Measurements from ENCODE around the gene ABCC1.

Gene ABCC1

GRCh38 chr16:16031401-16031800 is 82.0 kb downstream of the ABCC1 start:
- TF ChIP-seq, protein P1, sequence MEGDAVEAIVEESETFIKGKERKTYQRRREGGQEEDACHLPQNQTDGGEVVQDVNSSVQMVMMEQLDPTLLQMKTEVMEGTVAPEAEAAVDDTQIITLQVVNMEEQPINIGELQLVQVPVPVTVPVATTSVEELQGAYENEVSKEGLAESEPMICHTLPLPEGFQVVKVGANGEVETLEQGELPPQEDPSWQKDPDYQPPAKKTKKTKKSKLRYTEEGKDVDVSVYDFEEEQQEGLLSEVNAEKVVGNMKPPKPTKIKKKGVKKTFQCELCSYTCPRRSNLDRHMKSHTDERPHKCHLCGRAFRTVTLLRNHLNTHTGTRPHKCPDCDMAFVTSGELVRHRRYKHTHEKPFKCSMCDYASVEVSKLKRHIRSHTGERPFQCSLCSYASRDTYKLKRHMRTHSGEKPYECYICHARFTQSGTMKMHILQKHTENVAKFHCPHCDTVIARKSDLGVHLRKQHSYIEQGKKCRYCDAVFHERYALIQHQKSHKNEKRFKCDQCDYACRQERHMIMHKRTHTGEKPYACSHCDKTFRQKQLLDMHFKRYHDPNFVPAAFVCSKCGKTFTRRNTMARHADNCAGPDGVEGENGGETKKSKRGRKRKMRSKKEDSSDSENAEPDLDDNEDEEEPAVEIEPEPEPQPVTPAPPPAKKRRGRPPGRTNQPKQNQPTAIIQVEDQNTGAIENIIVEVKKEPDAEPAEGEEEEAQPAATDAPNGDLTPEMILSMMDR (conservative IDR thresholded peaks at IDR 0.05; ENCODE audit: low read depth, low read length), result no peak
- H3K27me3 ChIP-seq (ENCODE audit: insufficient read depth, low read depth), result no peaks in the 10 kb centered on the region
- no peaks in the 10 kb centered on the region; the same call in 1 of the 2 replicates for H3K79me2 ChIP-seq (ENCODE audit: insufficient read depth, low read depth)
- peaks cover 16% of the 10 kb centered on the region for H3K4me1 ChIP-seq (ENCODE audit: low read depth, poor library complexity, severe bottlenecking)
- H3K36me3 ChIP-seq (ENCODE audit: insufficient read depth), result peaks cover 6% of the 10 kb centered on the region; the same call in 1 of the 2 replicates
- no peaks in the 10 kb centered on the region; the same call in 1 of the 2 replicates for H4K20me1 ChIP-seq (ENCODE audit: insufficient read depth)
- no peak overlapping the region for H2AFZ ChIP-seq (ENCODE audit: low read depth)
- no peak overlapping the region for H3K9ac ChIP-seq
- H3K4me3 ChIP-seq (IDR thresholded peaks at IDR 0.05; ENCODE audit: insufficient read depth, low read depth, low read length), result no peak overlapping the region
- no peak overlapping the region for H3K4me2 ChIP-seq
- H3K27ac ChIP-seq, result no peak overlapping the region

- H3K27me3 ChIP-seq (ENCODE audit: insufficient read depth, low read depth), result no peaks in the 10 kb centered on the region
- H3K9ac ChIP-seq, result no peak overlapping the region
- no peaks in the 10 kb centered on the region; the same call in 1 of the 2 replicates for H4K20me1 ChIP-seq (ENCODE audit: insufficient read depth)
- H2AFZ ChIP-seq (ENCODE audit: low read depth), result no peak overlapping the region
- H3K36me3 ChIP-seq (ENCODE audit: insufficient read depth), result peaks cover 6% of the 10 kb centered on the region; the same call in 1 of the 2 replicates
- H3K79me2 ChIP-seq (ENCODE audit: insufficient read depth, low read depth), result no peaks in the 10 kb centered on the region; the same call in 1 of the 2 replicates
- no peak overlapping the region for H3K4me3 ChIP-seq (IDR thresholded peaks at IDR 0.05; ENCODE audit: insufficient read depth, low read depth, low read length)
- peaks cover 16% of the 10 kb centered on the region for H3K4me1 ChIP-seq (ENCODE audit: low read depth, poor library complexity, severe bottlenecking)
- TF ChIP-seq, protein P1 (conservative IDR thresholded peaks at IDR 0.05; ENCODE audit: low read depth, low read length), result no peak
- H3K4me2 ChIP-seq, result no peak overlapping the region
- H3K27ac ChIP-seq, result no peak overlapping the region
Measured at GRCh38 chr16:16032271-16032979, 83.0 kb downstream of the ABCC1 start.

- H3K9ac ChIP-seq, result no peak overlapping the region
- TF ChIP-seq, protein P1 (conservative IDR thresholded peaks at IDR 0.05; ENCODE audit: low read depth, low read length), result no peak
- H3K27me3 ChIP-seq (ENCODE audit: insufficient read depth, low read depth), result no peaks in the 10 kb centered on the region
- peaks cover 6% of the 10 kb centered on the region; the same call in 1 of the 2 replicates for H3K36me3 ChIP-seq (ENCODE audit: insufficient read depth)
- no peak overlapping the region for H3K27ac ChIP-seq
- no peak overlapping the region for H3K4me2 ChIP-seq
- no peaks in the 10 kb centered on the region for H4K20me1 ChIP-seq (ENCODE audit: insufficient read depth)
- no peak overlapping the region for H3K4me3 ChIP-seq (IDR thresholded peaks at IDR 0.05; ENCODE audit: insufficient read depth, low read depth, low read length)
- peaks cover 16% of the 10 kb centered on the region for H3K4me1 ChIP-seq (ENCODE audit: low read depth, poor library complexity, severe bottlenecking)
- no peaks in the 10 kb centered on the region; the same call in 1 of the 2 replicates for H3K79me2 ChIP-seq (ENCODE audit: insufficient read depth, low read depth)
- no peak overlapping the region for H2AFZ ChIP-seq (ENCODE audit: low read depth)
Measured at GRCh38 chr16:16033208-16033717, 83.8 kb downstream of the ABCC1 start.

DNA sequence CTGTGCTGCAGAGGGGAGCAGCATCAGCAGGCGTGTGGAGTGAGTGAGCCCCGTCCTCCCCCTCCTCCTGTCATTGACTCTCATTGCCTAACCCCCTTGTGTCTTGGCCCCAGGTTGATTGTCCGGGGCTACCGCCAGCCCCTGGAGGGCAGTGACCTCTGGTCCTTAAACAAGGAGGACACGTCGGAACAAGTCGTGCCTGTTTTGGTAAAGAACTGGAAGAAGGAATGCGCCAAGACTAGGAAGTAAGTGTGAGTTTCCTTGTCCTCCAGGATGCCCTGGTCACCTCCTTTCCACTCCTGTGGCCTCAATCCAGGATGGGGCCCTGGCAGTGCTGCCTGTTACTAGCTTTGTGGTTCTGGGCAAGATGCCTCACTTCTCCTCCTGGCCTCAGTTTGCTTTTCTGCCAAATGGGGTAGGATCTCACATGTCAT is 87.0 kb downstream of the ABCC1 start:
- peaks cover 6% of the 10 kb centered on the region; the same call in 1 of the 2 replicates for H3K36me3 ChIP-seq (ENCODE audit: insufficient read depth)
- no peak overlapping the region for H3K9ac ChIP-seq
- no peaks in the 10 kb centered on the region for H3K27me3 ChIP-seq (ENCODE audit: insufficient read depth, low read depth)
- H3K4me2 ChIP-seq, result no peak overlapping the region
- no peaks in the 10 kb centered on the region; the same call in 1 of the 2 replicates for H3K79me2 ChIP-seq (ENCODE audit: insufficient read depth, low read depth)
- TF ChIP-seq, protein P1 (conservative IDR thresholded peaks at IDR 0.05; ENCODE audit: low read depth, low read length), result no peak
- no peaks in the 10 kb centered on the region for H4K20me1 ChIP-seq (ENCODE audit: insufficient read depth)
- no peak overlapping the region for H3K27ac ChIP-seq
- no peak overlapping the region for H2AFZ ChIP-seq (ENCODE audit: low read depth)
- no peak overlapping the region for H3K4me3 ChIP-seq (IDR thresholded peaks at IDR 0.05; ENCODE audit: insufficient read depth, low read depth, low read length)
- peaks cover 16% of the 10 kb centered on the region for H3K4me1 ChIP-seq (ENCODE audit: low read depth, poor library complexity, severe bottlenecking)
